HEK293 (cell line): ENCODE data around the gene MAN2A2.

ENCODE experiments used
- CTCF ChIA-PET: fragments of 350-600 bp; formaldehyde crosslinking; extraction: SDS; loops from one replicate; lab custom pipeline; 2021; ENCODE audit warnings: antibody characterized with exemption; lab: Yijun Ruan, JAX
- POLR2A ChIA-PET: fragments of 300-600 bp; formaldehyde crosslinking; extraction: SDS; loops from one replicate; lab custom pipeline; 2020; ENCODE audit warnings: antibody characterized with exemption, inconsistent platforms; lab: Yijun Ruan, JAX
- H3K27ac ChIP-seq: fragments of 200-500 bp; sonication (Bioruptor generic); 2 replicates; pipeline ENCODE4 v1.5.1; 2014; ENCODE audit warnings: low read depth, low read length, control low read depth, inconsistent platforms; ENCODE audit errors: extremely low read depth
- H3K36me3 ChIP-seq, 2 experiments: fragments of 200-500 bp in 1 of 2; sonication (Bioruptor generic) in 1 of 2; 1 replicate in 1 of 2; 2 replicates in 1 of 2; pipeline ENCODE4 v1.5.1; 2014 to 2017; ENCODE audit warnings: inconsistent platforms in 2 of 2, low read length in 2 of 2; ENCODE audit not compliant: control insufficient read depth in 2 of 2, insufficient read depth in 1 of 2
- H3K4me1 ChIP-seq: fragments of 200-500 bp; sonication (Bioruptor generic); 2 replicates; pipeline ENCODE4 v1.5.1; 2014; ENCODE audit warnings: mild to moderate bottlenecking, low read length, inconsistent platforms; ENCODE audit not compliant: control insufficient read depth, insufficient read depth
- H3K4me3 ChIP-seq: 2 replicates; pipeline ENCODE4 v1.5.1; 2011; ENCODE audit warnings: low read depth, mild to moderate bottlenecking, control low read depth, low read length, moderate library complexity
- H3K9me3 ChIP-seq: fragments of 200-500 bp; sonication (Bioruptor generic); 2 replicates; pipeline ENCODE4 v1.5.1; 2014; ENCODE audit warnings: low read depth, low read length, inconsistent platforms; ENCODE audit not compliant: control insufficient read depth, insufficient read depth
- KLF17 ChIP-seq: fragments of 450-650 bp; formaldehyde crosslinking; IDR thresholded peaks from 2 replicates; pipeline ENCODE4 v1.5.1; 2016; ENCODE audit warnings: missing biosample characterization, missing genetic modification characterization
- ZBTB1 ChIP-seq: fragments of 450-650 bp; formaldehyde crosslinking; IDR thresholded peaks from 2 replicates; pipeline ENCODE4 v1.5.1; 2016; ENCODE audit warnings: missing biosample characterization, missing genetic modification characterization
- ZFP41 ChIP-seq: fragments of 450-650 bp; formaldehyde crosslinking; IDR thresholded peaks from 2 replicates; pipeline ENCODE4 v1.5.1; 2016; ENCODE audit warnings: missing biosample characterization, missing genetic modification characterization, borderline replicate concordance
- ZIC2 ChIP-seq: fragments of 450-650 bp; formaldehyde crosslinking; IDR thresholded peaks from 2 replicates; pipeline ENCODE4 v1.5.1; 2016; ENCODE audit warnings: missing biosample characterization, missing genetic modification characterization
- ZNF169 ChIP-seq: fragments of 450-650 bp; formaldehyde crosslinking; IDR thresholded peaks from 2 replicates; pipeline ENCODE4 v1.5.1; 2016; ENCODE audit warnings: missing biosample characterization, missing genetic modification characterization
- ZNF19 ChIP-seq: fragments of 450-650 bp; formaldehyde crosslinking; IDR thresholded peaks from 2 replicates; pipeline ENCODE4; 2016; ENCODE audit warnings: missing biosample characterization, missing genetic modification characterization, low read depth
- ZNF280D ChIP-seq: fragments of 450-650 bp; formaldehyde crosslinking; IDR thresholded peaks from 2 replicates; pipeline ENCODE4 v1.5.1; 2016; ENCODE audit warnings: missing biosample characterization, missing genetic modification characterization
- ZNF623 ChIP-seq: fragments of 450-650 bp; formaldehyde crosslinking; IDR thresholded peaks from 2 replicates; pipeline ENCODE4 v1.5.1; 2016; ENCODE audit warnings: missing biosample characterization, missing genetic modification characterization
- TF ChIP-seq, protein P1 (sequence below): fragments of 450-650 bp; formaldehyde crosslinking; IDR thresholded peaks from 2 replicates; pipeline ENCODE4 v1.5.1; 2017; ENCODE audit warnings: missing biosample characterization, missing genetic modification characterization
- TF ChIP-seq, protein P2 (sequence below): fragments of 450-650 bp; formaldehyde crosslinking; conservative IDR thresholded peaks from 2 replicates; pipeline ENCODE4 v1.5.1; 2016; ENCODE audit warnings: low read depth, missing biosample characterization, missing genetic modification characterization

Gene MAN2A2

GRCh38 chr15:90886291-90886614 lies 16.8 kb upstream of the MAN2A2 start:
- ChIA-PET POLR2A (interaction anchor here (1.0 to 1.6 kb wide), 5 partner anchors 9 to 238 kb away, joined by 3 to 6 read pairs (median 4); partner anchors contain the start of genes BLM and MAN2A2), CTCF (interaction anchor here (0.6 to 4.0 kb wide), 79 partner anchors 9 to 1197 kb away, joined by 3 to 44 read pairs (median 5); partner anchors contain the start of genes BLM, FURIN, HDDC3 and UNC45A)
- Histone ChIP-seq H3K4me1 (no peaks in the 10 kb centered on the region), H3K9me3 (no peaks in the 10 kb centered on the region), H3K36me3 (peaks cover 0 to 18% of the 10 kb centered on the region in 2 experiments; a peak in 1 of 3 replicates), H3K4me3 (no peak overlapping the region)
- no peak for TF ChIP-seq ZBTB1 (tag by site-specific recombination)
- 0 out of 2 replicates have a peak, but pooled peaks have one; percentile 2 for TF ChIP-seq KLF17 (tag by site-specific recombination)
- no peak for TF ChIP-seq ZNF169 (tag by site-specific recombination)
- TF ChIP-seq ZFP41 (tag by site-specific recombination): no peak
- no peak for TF ChIP-seq ZNF280D (tag by site-specific recombination)
- TF ChIP-seq, protein P1, sequence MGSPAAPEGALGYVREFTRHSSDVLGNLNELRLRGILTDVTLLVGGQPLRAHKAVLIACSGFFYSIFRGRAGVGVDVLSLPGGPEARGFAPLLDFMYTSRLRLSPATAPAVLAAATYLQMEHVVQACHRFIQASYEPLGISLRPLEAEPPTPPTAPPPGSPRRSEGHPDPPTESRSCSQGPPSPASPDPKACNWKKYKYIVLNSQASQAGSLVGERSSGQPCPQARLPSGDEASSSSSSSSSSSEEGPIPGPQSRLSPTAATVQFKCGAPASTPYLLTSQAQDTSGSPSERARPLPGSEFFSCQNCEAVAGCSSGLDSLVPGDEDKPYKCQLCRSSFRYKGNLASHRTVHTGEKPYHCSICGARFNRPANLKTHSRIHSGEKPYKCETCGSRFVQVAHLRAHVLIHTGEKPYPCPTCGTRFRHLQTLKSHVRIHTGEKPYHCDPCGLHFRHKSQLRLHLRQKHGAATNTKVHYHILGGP (tag by site-specific recombination): no peak
- TF ChIP-seq, all 188 proteins: peak for 1
- H3K27ac ChIP-seq: no peak overlapping the region

DNA sequence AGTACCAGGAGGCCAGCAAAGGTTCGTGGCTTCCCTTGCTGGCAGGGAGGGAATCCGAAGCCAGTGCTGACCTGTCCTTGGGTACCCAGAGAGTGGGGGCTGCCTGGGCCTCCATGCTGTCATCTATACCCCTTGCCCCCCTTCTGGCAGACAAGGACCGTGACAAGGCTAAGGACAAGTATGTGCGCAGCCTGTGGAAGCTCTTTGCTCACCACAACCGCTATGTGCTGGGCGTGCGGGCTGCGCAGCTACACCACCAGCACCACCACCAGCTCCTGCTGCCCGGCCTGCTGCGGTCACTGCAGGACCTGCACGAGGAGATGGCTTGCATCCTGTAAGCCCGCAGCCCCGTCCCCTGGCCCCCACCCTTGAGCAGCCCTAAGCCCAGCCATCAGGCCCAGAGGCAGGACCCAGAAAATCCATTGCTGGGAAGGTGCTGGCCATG lies 16.0 kb upstream of the MAN2A2 start:
- Histone ChIP-seq H3K4me3 (no peak overlapping the region), H3K36me3 (peaks cover 0 to 10% of the 10 kb centered on the region in 2 experiments; a peak in 1 of 3 replicates), H3K27ac (no peak overlapping the region), H3K9me3 (no peaks in the 10 kb centered on the region), H3K4me1 (no peaks in the 10 kb centered on the region)
- TF ChIP-seq ZNF19 (no peak), ZIC2 (no peak), ZNF623 (no peak)
- TF ChIP-seq, protein P2, sequence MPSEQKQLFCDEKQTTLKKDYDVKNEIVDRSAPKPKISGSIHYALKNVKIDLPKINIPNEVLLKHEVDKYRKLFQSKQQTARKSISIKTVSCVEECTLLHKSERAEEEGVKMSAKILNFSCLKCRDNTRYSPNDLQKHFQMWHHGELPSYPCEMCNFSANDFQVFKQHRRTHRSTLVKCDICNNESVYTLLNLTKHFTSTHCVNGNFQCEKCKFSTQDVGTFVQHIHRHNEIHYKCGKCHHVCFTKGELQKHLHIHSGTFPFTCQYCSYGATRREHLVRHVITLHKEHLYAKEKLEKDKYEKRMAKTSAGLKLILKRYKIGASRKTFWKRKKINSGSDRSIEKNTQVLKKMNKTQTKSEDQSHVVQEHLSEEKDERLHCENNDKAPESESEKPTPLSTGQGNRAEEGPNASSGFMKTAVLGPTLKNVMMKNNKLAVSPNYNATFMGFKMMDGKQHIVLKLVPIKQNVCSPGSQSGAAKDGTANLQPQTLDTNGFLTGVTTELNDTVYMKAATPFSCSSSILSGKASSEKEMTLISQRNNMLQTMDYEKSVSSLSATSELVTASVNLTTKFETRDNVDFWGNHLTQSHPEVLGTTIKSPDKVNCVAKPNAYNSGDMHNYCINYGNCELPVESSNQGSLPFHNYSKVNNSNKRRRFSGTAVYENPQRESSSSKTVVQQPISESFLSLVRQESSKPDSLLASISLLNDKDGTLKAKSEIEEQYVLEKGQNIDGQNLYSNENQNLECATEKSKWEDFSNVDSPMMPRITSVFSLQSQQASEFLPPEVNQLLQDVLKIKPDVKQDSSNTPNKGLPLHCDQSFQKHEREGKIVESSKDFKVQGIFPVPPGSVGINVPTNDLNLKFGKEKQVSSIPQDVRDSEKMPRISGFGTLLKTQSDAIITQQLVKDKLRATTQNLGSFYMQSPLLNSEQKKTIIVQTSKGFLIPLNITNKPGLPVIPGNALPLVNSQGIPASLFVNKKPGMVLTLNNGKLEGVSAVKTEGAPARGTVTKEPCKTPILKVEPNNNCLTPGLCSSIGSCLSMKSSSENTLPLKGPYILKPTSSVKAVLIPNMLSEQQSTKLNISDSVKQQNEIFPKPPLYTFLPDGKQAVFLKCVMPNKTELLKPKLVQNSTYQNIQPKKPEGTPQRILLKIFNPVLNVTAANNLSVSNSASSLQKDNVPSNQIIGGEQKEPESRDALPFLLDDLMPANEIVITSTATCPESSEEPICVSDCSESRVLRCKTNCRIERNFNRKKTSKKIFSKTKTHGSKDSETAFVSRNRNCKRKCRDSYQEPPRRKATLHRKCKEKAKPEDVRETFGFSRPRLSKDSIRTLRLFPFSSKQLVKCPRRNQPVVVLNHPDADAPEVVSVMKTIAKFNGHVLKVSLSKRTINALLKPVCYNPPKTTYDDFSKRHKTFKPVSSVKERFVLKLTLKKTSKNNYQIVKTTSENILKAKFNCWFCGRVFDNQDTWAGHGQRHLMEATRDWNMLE (tag by site-specific recombination): no peak
- ChIA-PET CTCF (interaction anchor here (0.7 to 4.0 kb wide), 20 partner anchors 12 to 567 kb away, joined by 3 to 44 read pairs (median 6); partner anchors contain the start of genes HDDC3 and UNC45A), POLR2A (interaction anchor here (0.6 to 1.1 kb wide), 2 partner anchors 17 to 349 kb away, joined by 4 read pairs; partner anchors contain the start of gene MAN2A2)
